ENCODE results near the gene PEX14.

DNA sequence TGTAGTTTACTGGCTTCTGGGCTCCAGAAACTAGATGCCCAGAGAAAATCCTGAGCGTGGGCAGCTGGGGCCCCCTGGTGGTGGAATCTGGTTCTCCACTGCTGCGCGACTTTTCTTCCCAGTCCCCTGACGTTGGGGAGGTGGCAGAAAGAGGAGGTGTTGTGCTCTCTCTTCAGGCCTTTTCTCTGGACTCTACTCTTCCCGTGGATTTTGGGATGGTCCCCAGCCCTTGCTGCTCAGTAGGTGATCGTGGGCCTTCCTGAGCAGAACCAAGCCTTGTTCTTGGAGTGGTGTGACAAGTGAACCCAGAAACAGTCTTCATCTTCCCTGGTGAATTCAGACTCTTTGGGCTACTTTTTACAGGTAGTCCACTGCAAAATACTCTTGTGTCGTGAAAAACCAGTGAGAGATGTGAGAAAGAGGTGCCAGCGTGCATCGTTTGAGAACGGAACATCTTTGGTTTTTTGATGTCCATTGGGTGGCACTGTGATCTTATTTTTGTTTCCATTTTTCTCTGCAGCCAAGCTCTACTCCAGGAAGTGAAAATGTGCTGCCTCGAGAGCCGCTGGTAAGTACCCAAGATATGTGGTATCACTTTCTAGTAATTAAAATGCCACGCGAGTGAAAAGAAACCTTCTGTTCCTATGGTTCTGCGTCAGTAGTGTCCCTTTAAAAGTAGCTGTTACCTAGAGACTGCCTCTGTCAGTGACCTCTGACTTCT, 20.2 kb downstream of the PEX14 start:
- TF ChIP-seq TAF1 (IDR thresholded peaks at IDR 0.05; ENCODE audit: borderline replicate concordance, insufficient read depth, low read length) (no peak), SIN3A (IDR thresholded peaks at IDR 0.05; ENCODE audit: borderline replicate concordance, insufficient read depth, low read length) (no peak), POLR2AphosphoS5 (IDR thresholded peaks at IDR 0.05; ENCODE audit: low read depth, low read length) (no peak)
- TF ChIP-seq, protein P1, sequence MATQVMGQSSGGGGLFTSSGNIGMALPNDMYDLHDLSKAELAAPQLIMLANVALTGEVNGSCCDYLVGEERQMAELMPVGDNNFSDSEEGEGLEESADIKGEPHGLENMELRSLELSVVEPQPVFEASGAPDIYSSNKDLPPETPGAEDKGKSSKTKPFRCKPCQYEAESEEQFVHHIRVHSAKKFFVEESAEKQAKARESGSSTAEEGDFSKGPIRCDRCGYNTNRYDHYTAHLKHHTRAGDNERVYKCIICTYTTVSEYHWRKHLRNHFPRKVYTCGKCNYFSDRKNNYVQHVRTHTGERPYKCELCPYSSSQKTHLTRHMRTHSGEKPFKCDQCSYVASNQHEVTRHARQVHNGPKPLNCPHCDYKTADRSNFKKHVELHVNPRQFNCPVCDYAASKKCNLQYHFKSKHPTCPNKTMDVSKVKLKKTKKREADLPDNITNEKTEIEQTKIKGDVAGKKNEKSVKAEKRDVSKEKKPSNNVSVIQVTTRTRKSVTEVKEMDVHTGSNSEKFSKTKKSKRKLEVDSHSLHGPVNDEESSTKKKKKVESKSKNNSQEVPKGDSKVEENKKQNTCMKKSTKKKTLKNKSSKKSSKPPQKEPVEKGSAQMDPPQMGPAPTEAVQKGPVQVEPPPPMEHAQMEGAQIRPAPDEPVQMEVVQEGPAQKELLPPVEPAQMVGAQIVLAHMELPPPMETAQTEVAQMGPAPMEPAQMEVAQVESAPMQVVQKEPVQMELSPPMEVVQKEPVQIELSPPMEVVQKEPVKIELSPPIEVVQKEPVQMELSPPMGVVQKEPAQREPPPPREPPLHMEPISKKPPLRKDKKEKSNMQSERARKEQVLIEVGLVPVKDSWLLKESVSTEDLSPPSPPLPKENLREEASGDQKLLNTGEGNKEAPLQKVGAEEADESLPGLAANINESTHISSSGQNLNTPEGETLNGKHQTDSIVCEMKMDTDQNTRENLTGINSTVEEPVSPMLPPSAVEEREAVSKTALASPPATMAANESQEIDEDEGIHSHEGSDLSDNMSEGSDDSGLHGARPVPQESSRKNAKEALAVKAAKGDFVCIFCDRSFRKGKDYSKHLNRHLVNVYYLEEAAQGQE (IDR thresholded peaks at IDR 0.05; ENCODE audit: insufficient read depth in 1 of 2, low read depth in 2 of 2, low read length in 2 of 2): no peak
